Measurements from ENCODE around the gene HIGD1A. TPM values are rescaled to one million over a fixed set of nuclear protein-coding genes. Genes with fewer than 3 reads are reported as not detected.

HIGD1A gene
- total and polyA plus RNA-seq, 9 of the 15 experiments (the other 6 are each of a cell fraction or from before 2014, with no cell fraction given) = 165 to 1,185 (median 333) TPM

GRCh38 chr3:42804106-42804830 lies at the start of gene HIGD1A (continued):
- no peak for TF ChIP-seq CHD7 (IDR thresholded peaks at IDR 0.05; ENCODE audit: low read depth, low read length)
- no peak for TF ChIP-seq FOXA1 (IDR thresholded peaks at IDR 0.05; ENCODE audit: borderline replicate concordance)
- TF ChIP-seq ELK3 (CRISPR knock-in tag; IDR thresholded peaks at IDR 0.05) = no peak
- 0 out of 2 replicates have a peak, but pooled peaks have one; percentile 62 for TF ChIP-seq ZNF586 (CRISPR knock-in tag; conservative IDR thresholded peaks at IDR 0.05)
- TF ChIP-seq PKNOX1 (IDR thresholded peaks at IDR 0.05) = peak; percentile 66
- no peak for TF ChIP-seq ZNF717 (CRISPR knock-in tag; IDR thresholded peaks at IDR 0.05)
- no peak for TF ChIP-seq ZFP36 (IDR thresholded peaks at IDR 0.05; ENCODE audit: low read depth, low read length, partially characterized antibody)
- peak; percentile 83 for TF ChIP-seq MTA3 (IDR thresholded peaks at IDR 0.05; ENCODE audit: borderline replicate concordance)
- 0 out of 2 replicates have a peak, but pooled peaks have one; percentile 83 for TF ChIP-seq TGIF2 (CRISPR knock-in tag; IDR thresholded peaks at IDR 0.05)
- no peak for TF ChIP-seq KLF16 (IDR thresholded peaks at IDR 0.05)
- no peak for TF ChIP-seq GABPB2 (CRISPR knock-in tag; conservative IDR thresholded peaks at IDR 0.05)
- no peak for TF ChIP-seq TBL1XR1 (IDR thresholded peaks at IDR 0.05; ENCODE audit: low read length in 2 of 2)
- TF ChIP-seq POLR2G (IDR thresholded peaks at IDR 0.05; ENCODE audit: low read depth, low read length) = peak; percentile 98
- no peak for TF ChIP-seq SMAD1 (IDR thresholded peaks at IDR 0.05; ENCODE audit: low read depth, low read length, partially characterized antibody)
